Hippocampal formation (tissue), 2 donors: Measurements from ENCODE around the gene OXER1.
A peak's percentile ranks its signal among the peaks of the same experiment; 100 is the strongest.
"Not testable (repeated sequence)": the region's sequence is repeated elsewhere in the genome, so short reads cannot be mapped to it uniquely, and the experiment has no call there.

ENCODE experiments used
- DNase-seq, 2 donors: peaks; one replicate each; lab custom pipeline; 2025; lab: John Stamatoyannopoulos, UW

OXER1 gene

GRCh38 chr2:42752314-42752713 is 11.6 kb downstream of the OXER1 start:
- DNase-seq: peak in 1 of 2 donors; percentile 20

GRCh38 chr2:42748840-42749239 is 15.1 kb downstream of the OXER1 start:
- DNase-seq: no peak

- DNase-seq: no peak
Measured at GRCh38 chr2:42747422-42747821, 16.5 kb downstream of the OXER1 start.

GRCh38 chr2:42744545-42745082 is 19.3 kb downstream of the OXER1 start:
- no peak for DNase-seq

GRCh38 chr2:42743659-42743990 is 20.3 kb downstream of the OXER1 start:
- no peak for DNase-seq

GRCh38 chr2:42742740-42743658 is 20.9 kb downstream of the OXER1 start:
- DNase-seq: no peak

- no peak for DNase-seq
Measured at GRCh38 chr2:42741140-42741539, 22.8 kb downstream of the OXER1 start.

GRCh38 chr2:42736598-42737322 is 27.2 kb downstream of the OXER1 start:
- DNase-seq: no peak

GRCh38 chr2:42733852-42734251 is 30.1 kb downstream of the OXER1 start:
- no peak for DNase-seq

- not testable (repeated sequence) for DNase-seq
Measured at GRCh38 chr2:42731316-42731715, 32.6 kb downstream of the OXER1 start.

GRCh38 chr2:42726680-42727079 is 37.3 kb downstream of the OXER1 start:
- DNase-seq: no peak

GRCh38 chr2:42725657-42726056 is 38.3 kb downstream of the OXER1 start:
- DNase-seq: no peak

- no peak for DNase-seq
Measured at GRCh38 chr2:42724886-42725285, 39.0 kb downstream of the OXER1 start.

GRCh38 chr2:42723465-42723864 is 40.5 kb downstream of the OXER1 start:
- no peak for DNase-seq

- peak in 1 of 2 donors; percentile 42 for DNase-seq
Measured at GRCh38 chr2:42722320-42723190, 41.4 kb downstream of the OXER1 start.

- no peak for DNase-seq
Measured at GRCh38 chr2:42721898-42722297, 42.0 kb downstream of the OXER1 start.

- no peak for DNase-seq
Measured at GRCh38 chr2:42714686-42715085, 49.2 kb downstream of the OXER1 start.

- DNase-seq: no peak
Measured at GRCh38 chr2:42713920-42714319, 50.0 kb downstream of the OXER1 start.

GRCh38 chr2:42712934-42713333 is 51.0 kb downstream of the OXER1 start:
- no peak for DNase-seq
